Measurements from ENCODE around the gene OLAH.

OLAH gene

GRCh38 chr10:15092855-15093408 is 49.2 kb downstream of the OLAH start:
- H3K36me3 Mint-ChIP-seq (ENCODE audit: low read depth) = peaks cover 5% of the 10 kb centered on the region
- H3K9me3 Mint-ChIP-seq = no peaks in the 10 kb centered on the region
- DNase-seq = no peak
- no peak overlapping the region for H3K4me3 Mint-ChIP-seq
- ATAC-seq = no peak
- no peaks in the 10 kb centered on the region for H3K27me3 Mint-ChIP-seq
- H3K4me1 Mint-ChIP-seq = peaks cover 9% of the 10 kb centered on the region
- H3K27ac Mint-ChIP-seq = no peak overlapping the region

DNA sequence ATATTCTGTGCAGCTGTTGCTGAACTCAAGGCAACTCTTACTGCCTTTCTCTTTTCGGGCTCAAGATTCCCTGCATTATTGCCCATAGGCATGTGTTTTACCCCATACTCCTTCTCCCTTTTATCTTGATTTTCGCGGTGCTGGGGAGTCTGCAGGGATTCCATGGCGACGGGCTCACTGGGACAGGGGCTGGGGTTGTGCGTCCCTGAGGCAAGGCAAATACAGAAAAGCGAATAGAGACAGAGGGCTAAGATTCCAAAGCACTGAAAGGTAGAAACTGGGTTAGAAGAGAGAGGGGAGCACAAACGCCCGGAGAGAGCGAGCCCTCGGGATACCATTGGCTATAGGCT is 52.9 kb downstream of the OLAH start:
- peaks cover 24% of the 10 kb centered on the region for H3K4me1 Mint-ChIP-seq
- no peaks in the 10 kb centered on the region for H3K27me3 Mint-ChIP-seq
- peaks cover 14% of the 10 kb centered on the region for H3K36me3 Mint-ChIP-seq (ENCODE audit: low read depth)
- peak overlapping the region; percentile 99 for H3K27ac Mint-ChIP-seq
- DNase-seq (no peak), ATAC-seq (peak; percentile 17)
- no peaks in the 10 kb centered on the region for H3K9me3 Mint-ChIP-seq
- H3K4me3 Mint-ChIP-seq = peak overlapping the region; percentile 100

DNA sequence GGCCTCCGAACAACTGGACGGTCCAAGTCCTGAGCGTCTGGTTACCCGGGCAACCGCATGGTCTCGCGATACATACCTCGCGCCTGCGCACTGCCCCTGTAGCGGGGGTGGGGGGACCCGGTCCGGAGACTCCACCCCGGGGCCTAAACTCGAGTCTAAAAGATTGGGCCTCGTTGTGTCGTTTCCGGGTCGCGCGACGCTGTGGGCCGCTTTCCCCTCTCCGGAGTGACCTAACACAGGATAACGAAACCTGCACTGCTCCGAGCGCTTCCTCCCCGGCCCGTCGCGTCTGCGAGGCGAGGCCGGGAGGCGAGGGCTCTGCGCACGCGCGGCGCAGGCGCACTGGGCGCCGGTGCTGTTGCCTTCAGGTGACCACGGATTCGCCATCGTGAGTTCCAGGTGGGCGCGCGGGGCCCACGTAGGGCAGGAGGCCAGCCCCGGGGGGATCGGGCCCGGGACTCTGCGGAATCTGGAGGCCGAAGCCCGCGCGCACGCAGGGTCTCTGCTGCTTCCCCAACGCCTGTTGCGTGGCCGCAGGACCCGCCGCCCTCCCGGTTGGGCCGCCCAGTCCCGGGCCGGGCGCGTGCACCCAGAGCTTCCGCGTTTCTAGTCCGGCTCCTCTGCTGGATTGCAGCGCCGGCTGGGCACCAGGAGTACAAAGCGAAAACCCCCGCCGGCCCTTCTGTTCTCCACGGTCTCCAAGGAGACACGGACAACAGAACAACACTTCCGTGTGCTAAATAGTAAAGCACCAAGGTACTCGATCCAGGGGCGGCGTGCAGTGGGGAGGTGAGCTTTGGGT is 53.5 kb downstream of the OLAH start, which contains the start of gene RPP38:
RPP38 (plus strand) TSS at position 345 of the 802 bp plus-strand sequence. CDS start 5,960 bp downstream, outside the sequence.
- H3K36me3 Mint-ChIP-seq (ENCODE audit: low read depth) = peaks cover 17% of the 10 kb centered on the region
- H3K4me3 Mint-ChIP-seq = peak within 1 kb of the TSS; percentile 100
- peak; percentile 97 for ATAC-seq
- H3K4me1 Mint-ChIP-seq = peaks cover 24% of the 10 kb centered on the region
- H3K27me3 Mint-ChIP-seq = no peaks in the 10 kb centered on the region
- H3K27ac Mint-ChIP-seq = peak within 1 kb of the TSS; percentile 99
- DNase-seq = peak; percentile 98
- H3K9me3 Mint-ChIP-seq = no peaks in the 10 kb centered on the region

- Mint-ChIP-seq H3K27me3 (no peaks in the 10 kb centered on the region), H3K36me3 (ENCODE audit: low read depth) (peaks cover 32% of the 10 kb centered on the region), H3K4me1 (peaks cover 24% of the 10 kb centered on the region), H3K4me3 (peak overlapping the region; percentile 16), H3K9me3 (no peaks in the 10 kb centered on the region), H3K27ac (peak overlapping the region; percentile 69)
- no peak for DNase-seq
- ATAC-seq = no peak
Measured at GRCh38 chr10:15099886-15100285, 56.1 kb downstream of the OLAH start.

GRCh38 chr10:15103513-15103912 is 59.8 kb downstream of the OLAH start:
- no peak overlapping the region for H3K27ac Mint-ChIP-seq
- H3K9me3 Mint-ChIP-seq = no peaks in the 10 kb centered on the region
- H3K36me3 Mint-ChIP-seq (ENCODE audit: low read depth) = peaks cover 45% of the 10 kb centered on the region
- H3K4me3 Mint-ChIP-seq = no peak overlapping the region
- H3K27me3 Mint-ChIP-seq = no peaks in the 10 kb centered on the region
- H3K4me1 Mint-ChIP-seq = peaks cover 18% of the 10 kb centered on the region
- no peak for ATAC-seq
- no peak for DNase-seq

DNA sequence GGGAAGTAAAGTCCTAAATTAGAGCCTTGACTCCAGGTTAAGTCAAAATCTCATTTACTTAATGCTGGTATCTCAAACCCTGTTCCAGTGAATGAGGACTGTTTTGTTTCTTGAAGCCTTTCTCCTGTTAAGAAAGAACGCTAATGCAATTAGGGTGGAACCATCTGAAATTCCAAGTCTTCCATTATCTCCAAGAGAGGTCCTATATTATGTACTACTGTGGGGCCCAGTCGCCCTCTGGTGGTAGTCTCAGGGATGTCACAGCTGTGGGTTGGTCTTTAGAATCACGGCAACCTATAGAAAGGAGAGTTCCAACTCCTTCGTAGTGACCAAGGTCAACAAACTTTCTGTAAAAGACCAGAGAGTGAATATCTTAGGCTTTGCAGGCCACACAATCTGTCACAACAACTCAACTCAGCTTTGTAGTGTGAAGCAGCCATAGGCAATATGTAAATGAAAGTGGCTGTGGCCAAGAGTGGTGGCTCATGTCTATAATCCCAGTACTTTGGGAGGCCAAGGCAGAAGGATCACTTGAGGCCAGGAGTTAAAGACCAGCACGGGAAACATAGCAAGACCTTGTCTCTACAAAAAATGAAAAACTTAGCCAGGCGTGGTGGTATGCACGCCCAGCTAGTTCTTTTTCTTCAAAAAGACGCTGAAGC is 62.7 kb downstream of the OLAH start:
- Mint-ChIP-seq H3K4me3 (no peak overlapping the region), H3K4me1 (peaks cover 6% of the 10 kb centered on the region), H3K27ac (no peak overlapping the region), H3K27me3 (no peaks in the 10 kb centered on the region), H3K9me3 (no peaks in the 10 kb centered on the region), H3K36me3 (ENCODE audit: low read depth) (peaks cover 43% of the 10 kb centered on the region)
- DNase-seq = peak; percentile 71
- ATAC-seq = peak; percentile 90

DNA sequence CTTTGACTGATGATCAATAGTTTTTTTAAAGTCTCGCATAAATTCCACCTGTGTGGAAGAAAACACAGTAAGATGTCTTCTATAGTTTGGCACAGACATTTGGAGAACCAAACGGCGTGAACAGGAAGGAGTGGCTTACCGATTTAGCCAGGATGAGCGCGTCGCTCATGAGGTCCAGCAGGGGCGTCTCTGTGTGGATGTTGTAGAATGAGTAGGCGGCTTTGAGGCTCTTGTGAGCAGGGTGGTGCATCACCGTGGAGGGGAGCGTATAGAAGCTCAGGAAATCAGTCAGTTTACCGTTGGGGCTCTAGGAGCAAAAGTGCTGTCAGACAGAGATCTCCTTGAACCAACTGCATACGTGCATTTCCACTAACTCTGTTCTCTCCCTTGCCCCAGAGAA is 68.9 kb downstream of the OLAH start:
- no peak overlapping the region for H3K27ac Mint-ChIP-seq
- no peak overlapping the region for H3K4me3 Mint-ChIP-seq
- ATAC-seq (peak; percentile 57), DNase-seq (no peak)
- no peaks in the 10 kb centered on the region for H3K9me3 Mint-ChIP-seq
- H3K36me3 Mint-ChIP-seq (ENCODE audit: low read depth) = peaks cover 22% of the 10 kb centered on the region
- H3K4me1 Mint-ChIP-seq = no peaks in the 10 kb centered on the region
- no peaks in the 10 kb centered on the region for H3K27me3 Mint-ChIP-seq

GRCh38 chr10:15113766-15114165 is 70.0 kb downstream of the OLAH start:
- Mint-ChIP-seq H3K27ac (no peak overlapping the region), H3K4me3 (no peak overlapping the region), H3K9me3 (no peaks in the 10 kb centered on the region), H3K4me1 (no peaks in the 10 kb centered on the region), H3K36me3 (ENCODE audit: low read depth) (peaks cover 17% of the 10 kb centered on the region), H3K27me3 (no peaks in the 10 kb centered on the region)
- no peak for DNase-seq
- no peak for ATAC-seq

DNA sequence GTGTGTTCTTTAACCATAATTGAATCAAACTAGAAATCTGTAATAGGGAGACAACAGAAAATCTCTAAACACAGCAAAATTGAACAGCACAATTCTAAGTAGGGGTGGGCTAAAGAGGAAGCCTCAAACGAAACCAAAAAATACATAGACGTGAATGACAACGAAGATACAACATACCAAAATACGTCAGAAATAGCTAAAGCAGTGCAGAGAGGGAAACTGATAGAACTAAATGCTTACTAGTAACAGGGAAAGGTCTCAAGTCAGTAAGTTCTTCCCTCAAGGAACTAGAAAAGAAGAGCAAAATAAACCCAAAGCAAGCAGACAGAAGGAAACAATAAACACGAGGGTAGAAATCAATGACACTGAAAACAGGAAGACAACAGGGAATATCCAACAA is 72.5 kb downstream of the OLAH start:
- ATAC-seq (no peak), DNase-seq (no peak)
- H3K4me3 Mint-ChIP-seq = no peak overlapping the region
- H3K27ac Mint-ChIP-seq = no peak overlapping the region
- no peaks in the 10 kb centered on the region for H3K27me3 Mint-ChIP-seq
- H3K9me3 Mint-ChIP-seq = no peaks in the 10 kb centered on the region
- H3K4me1 Mint-ChIP-seq = no peaks in the 10 kb centered on the region
- peaks cover 26% of the 10 kb centered on the region for H3K36me3 Mint-ChIP-seq (ENCODE audit: low read depth)

DNA sequence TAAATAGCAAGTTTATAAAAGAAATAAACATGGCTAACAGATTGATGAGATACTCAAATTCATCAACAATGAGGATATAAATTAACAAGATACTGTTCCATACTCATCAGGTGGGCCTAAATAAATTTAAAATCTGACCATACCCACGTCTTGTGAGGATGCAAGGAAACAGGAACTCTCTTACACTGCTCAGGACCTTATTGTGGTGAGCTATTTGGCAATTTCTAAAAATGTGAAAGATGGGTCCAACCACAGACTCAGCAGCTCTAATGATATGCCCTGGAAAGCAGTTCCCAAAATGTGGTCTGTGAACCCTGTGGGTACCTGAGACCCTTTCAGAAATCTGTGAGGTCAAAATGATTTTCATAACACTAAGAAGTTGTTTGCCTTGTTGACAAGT is 74.9 kb downstream of the OLAH start:
- no peak overlapping the region for H3K27ac Mint-ChIP-seq
- H3K27me3 Mint-ChIP-seq = no peaks in the 10 kb centered on the region
- no peak overlapping the region for H3K4me3 Mint-ChIP-seq
- peaks cover 16% of the 10 kb centered on the region for H3K4me1 Mint-ChIP-seq
- ATAC-seq (no peak), DNase-seq (no peak)
- peaks cover 24% of the 10 kb centered on the region for H3K36me3 Mint-ChIP-seq (ENCODE audit: low read depth)
- no peaks in the 10 kb centered on the region for H3K9me3 Mint-ChIP-seq

- H3K4me1 Mint-ChIP-seq = peaks cover 29% of the 10 kb centered on the region
- H3K27me3 Mint-ChIP-seq = no peaks in the 10 kb centered on the region
- H3K36me3 Mint-ChIP-seq (ENCODE audit: low read depth) = peaks cover 32% of the 10 kb centered on the region
- no peak overlapping the region for H3K27ac Mint-ChIP-seq
- H3K4me3 Mint-ChIP-seq = no peak overlapping the region
- ATAC-seq (no peak), DNase-seq (no peak)
- no peaks in the 10 kb centered on the region for H3K9me3 Mint-ChIP-seq
Measured at GRCh38 chr10:15120523-15120922, 76.8 kb downstream of the OLAH start.

DNA sequence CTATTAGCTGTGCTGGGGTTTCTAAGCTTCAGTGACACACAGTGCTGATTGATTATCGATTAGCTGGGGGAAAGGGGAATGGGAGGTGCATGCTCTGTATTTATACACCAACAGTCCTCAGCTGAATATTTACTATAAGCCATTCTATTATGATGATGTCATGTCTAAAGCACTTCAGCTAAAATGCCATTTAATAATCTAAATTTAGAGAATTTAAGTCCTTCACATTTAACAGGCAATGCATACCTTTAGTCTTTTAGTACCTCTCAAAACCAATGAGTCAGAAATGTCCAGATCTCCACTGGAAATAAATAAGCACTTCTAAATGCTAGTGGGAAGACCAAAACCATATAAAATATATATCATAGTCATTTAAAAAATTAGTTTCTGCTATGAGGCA is 78.0 kb downstream of the OLAH start:
- ATAC-seq = no peak
- DNase-seq = no peak
- Mint-ChIP-seq H3K4me1 (peaks cover 29% of the 10 kb centered on the region), H3K27ac (no peak overlapping the region), H3K9me3 (no peaks in the 10 kb centered on the region), H3K27me3 (no peaks in the 10 kb centered on the region), H3K4me3 (no peak overlapping the region), H3K36me3 (ENCODE audit: low read depth) (peaks cover 36% of the 10 kb centered on the region)

- DNase-seq (no peak), ATAC-seq (peak; percentile 60)
- peak overlapping the region; percentile 24 for H3K4me3 Mint-ChIP-seq
- H3K27ac Mint-ChIP-seq = peak overlapping the region; percentile 86
- H3K9me3 Mint-ChIP-seq = no peaks in the 10 kb centered on the region
- H3K4me1 Mint-ChIP-seq = peaks cover 29% of the 10 kb centered on the region
- H3K27me3 Mint-ChIP-seq = no peaks in the 10 kb centered on the region
- peaks cover 37% of the 10 kb centered on the region for H3K36me3 Mint-ChIP-seq (ENCODE audit: low read depth)
Measured at GRCh38 chr10:15122477-15123030, 78.8 kb downstream of the OLAH start.
